ENCODE results near the gene LRRFIP1.

The LRRFIP1 gene

GRCh38 chr2:237614151-237614720 is 13.2 kb upstream of the LRRFIP1 start:
- Histone ChIP-seq H3K27ac (ENCODE audit: low read depth, low read length) (no peak overlapping the region), H3K4me2 (ENCODE audit: low read length) (no peak overlapping the region), H3K9me2 (replicated peaks; ENCODE audit: control insufficient read depth, low read length) (no peaks in the 10 kb centered on the region), H3K4me3 (ENCODE audit: low read length) (no peak overlapping the region), H3K27me3 (ENCODE audit: control insufficient read depth, low read length) (peaks cover 27% of the 10 kb centered on the region), H3K9me3 (ENCODE audit: control insufficient read depth, insufficient read depth, low read length) (no peaks in the 10 kb centered on the region), H4K20me1 (ENCODE audit: control insufficient read depth, insufficient read depth, low read depth, low read length) (no peaks in the 10 kb centered on the region), H3K4me1 (ENCODE audit: control insufficient read depth, low read length) (no peaks in the 10 kb centered on the region), H3F3A (ENCODE audit: control insufficient read depth, insufficient read depth) (no peaks in the 10 kb centered on the region), H3K79me2 (ENCODE audit: control insufficient read depth, low read length) (no peaks in the 10 kb centered on the region), H3K36me3 (ENCODE audit: control insufficient read depth, low read length) (no peaks in the 10 kb centered on the region)
- no peak for TF ChIP-seq CTCF (IDR thresholded peaks at IDR 0.05; ENCODE audit: low read depth, low read length, poor library complexity, severe bottlenecking)
- no peak for TF ChIP-seq EZH2phosphoT487 (IDR thresholded peaks at IDR 0.05; ENCODE audit: borderline replicate concordance, low read length)

GRCh38 chr2:237615631-237616249 is 11.6 kb upstream of the LRRFIP1 start:
- Histone ChIP-seq H3F3A (ENCODE audit: control insufficient read depth, insufficient read depth) (no peaks in the 10 kb centered on the region), H3K79me2 (ENCODE audit: control insufficient read depth, low read length) (no peaks in the 10 kb centered on the region), H3K36me3 (ENCODE audit: control insufficient read depth, low read length) (no peaks in the 10 kb centered on the region), H3K27me3 (ENCODE audit: control insufficient read depth, low read length) (peaks cover 27% of the 10 kb centered on the region), H3K4me1 (ENCODE audit: control insufficient read depth, low read length) (no peaks in the 10 kb centered on the region), H3K9me3 (ENCODE audit: control insufficient read depth, insufficient read depth, low read length) (no peaks in the 10 kb centered on the region), H3K27ac (ENCODE audit: low read depth, low read length) (no peak overlapping the region), H3K4me3 (ENCODE audit: low read length) (no peak overlapping the region), H4K20me1 (ENCODE audit: control insufficient read depth, insufficient read depth, low read depth, low read length) (no peaks in the 10 kb centered on the region), H3K4me2 (ENCODE audit: low read length) (no peak overlapping the region), H3K9me2 (replicated peaks; ENCODE audit: control insufficient read depth, low read length) (no peaks in the 10 kb centered on the region)
- TF ChIP-seq EZH2phosphoT487 (IDR thresholded peaks at IDR 0.05; ENCODE audit: borderline replicate concordance, low read length) (no peak), CTCF (IDR thresholded peaks at IDR 0.05; ENCODE audit: low read depth, low read length, poor library complexity, severe bottlenecking) (no peak)

- no peaks in the 10 kb centered on the region for H3F3A ChIP-seq (ENCODE audit: control insufficient read depth, insufficient read depth)
- H3K4me1 ChIP-seq (ENCODE audit: control insufficient read depth, low read length) = no peaks in the 10 kb centered on the region
- no peaks in the 10 kb centered on the region for H3K9me2 ChIP-seq (replicated peaks; ENCODE audit: control insufficient read depth, low read length)
- H3K27ac ChIP-seq (ENCODE audit: low read depth, low read length) = no peak overlapping the region
- H3K36me3 ChIP-seq (ENCODE audit: control insufficient read depth, low read length) = no peaks in the 10 kb centered on the region
- TF ChIP-seq EZH2phosphoT487 (IDR thresholded peaks at IDR 0.05; ENCODE audit: borderline replicate concordance, low read length) (no peak), CTCF (IDR thresholded peaks at IDR 0.05; ENCODE audit: low read depth, low read length, poor library complexity, severe bottlenecking) (no peak)
- no peak overlapping the region for H3K4me2 ChIP-seq (ENCODE audit: low read length)
- H3K27me3 ChIP-seq (ENCODE audit: control insufficient read depth, low read length) = peaks cover 27% of the 10 kb centered on the region
- no peak overlapping the region for H3K4me3 ChIP-seq (ENCODE audit: low read length)
- no peaks in the 10 kb centered on the region for H3K9me3 ChIP-seq (ENCODE audit: control insufficient read depth, insufficient read depth, low read length)
- no peaks in the 10 kb centered on the region for H4K20me1 ChIP-seq (ENCODE audit: control insufficient read depth, insufficient read depth, low read depth, low read length)
- no peaks in the 10 kb centered on the region for H3K79me2 ChIP-seq (ENCODE audit: control insufficient read depth, low read length)
These were observed 11.0 kb upstream of the LRRFIP1 start for GRCh38 chr2:237616373-237616733.
